Transverse colon (tissue), 4 donors: ENCODE results near the gene NTRK2.

ENCODE experiments used
- CTCF ChIP-seq, 5 experiments: fragments of 200-600 bp in 3 of 5; fragments of 450-650 bp in 2 of 5; sonication (generic) in 3 of 5; IDR thresholded peaks; 1 replicate in 2 of 5; 2 replicates in 3 of 5; pipeline ENCODE4 v1.5.1; 2016 to 2017; ENCODE audit warnings: antibody characterized with exemption in 5 of 5, inconsistent platforms in 3 of 5, mild to moderate bottlenecking in 2 of 5, moderate library complexity in 1 of 5
- EP300 ChIP-seq: sonication (generic); formaldehyde crosslinking; IDR thresholded peaks from one replicate; pipeline ENCODE4 v1.6.1; 2017; ENCODE audit warnings: antibody characterized with exemption, low read depth
- POLR2A ChIP-seq: fragments of 450-650 bp; IDR thresholded peaks from one replicate; pipeline ENCODE4 v1.6.1; 2016; ENCODE audit warnings: antibody characterized with exemption, mild to moderate bottlenecking, moderate library complexity
- POLR2AphosphoS5 ChIP-seq, 3 donors: sonication (generic); formaldehyde crosslinking; IDR thresholded peaks; one replicate each; pipeline ENCODE4 v1.6.1; 2016; ENCODE audit warnings: antibody characterized with exemption in 3 of 3

- TF ChIP-seq CTCF (IDR thresholded peaks at IDR 0.05) (no peak), EP300 (no peak), POLR2AphosphoS5 (IDR thresholded peaks at IDR 0.05) (no peak), POLR2A (no peak)
Observed at GRCh38 chr9:84835745-84836144, 166.2 kb downstream of the NTRK2 start.
